ENCODE results near the gene TEX12. TPM values are rescaled to one million over a fixed set of nuclear protein-coding genes. Genes with fewer than 3 reads are reported as not detected.

Gene TEX12
- not detected for polyA plus RNA-seq (2012; ENCODE audit: low read depth, missing spikeins)

GRCh38 chr11:112167145-112167544, at the start of gene TEX12:
TEX12 (plus strand) TSS chr11:112167372; CDS start chr11:112169269, 1,897 bp downstream.
- TF ChIP-seq TAF1 (IDR thresholded peaks at IDR 0.05; ENCODE audit: low read depth, low read length), result no peak
- no peak for TF ChIP-seq POU2F2 (IDR thresholded peaks at IDR 0.05; ENCODE audit: low read depth, low read length)
- no peak for TF ChIP-seq POLR2AphosphoS5 (IDR thresholded peaks at IDR 0.05; ENCODE audit: low read depth, low read length)
- TF ChIP-seq POLR2A (IDR thresholded peaks at IDR 0.05; ENCODE audit: low read depth, low read length), result no peak
- TF ChIP-seq SPI1 (IDR thresholded peaks at IDR 0.05; ENCODE audit: low read depth, low read length), result no peak
- no peak for TF ChIP-seq PAX5 (IDR thresholded peaks at IDR 0.05; ENCODE audit: insufficient read depth, low read length, severe bottlenecking)
- FAIRE-seq (no peak), DNase-seq (ENCODE audit: insufficient read length, low spot score) (no peak)

GRCh38 chr11:112118176-112118575, 49.0 kb upstream of the TEX12 start:
- FAIRE-seq, result no peak
- TF ChIP-seq SPI1 (IDR thresholded peaks at IDR 0.05; ENCODE audit: low read depth, low read length), result no peak
- TF ChIP-seq POLR2AphosphoS5 (IDR thresholded peaks at IDR 0.05; ENCODE audit: low read depth, low read length), result no peak
- TF ChIP-seq PAX5 (IDR thresholded peaks at IDR 0.05; ENCODE audit: insufficient read depth, low read length, severe bottlenecking), result no peak
- no peak for TF ChIP-seq TAF1 (IDR thresholded peaks at IDR 0.05; ENCODE audit: low read depth, low read length)
- TF ChIP-seq POU2F2 (IDR thresholded peaks at IDR 0.05; ENCODE audit: low read depth, low read length), result no peak
- TF ChIP-seq POLR2A (IDR thresholded peaks at IDR 0.05; ENCODE audit: low read depth, low read length), result no peak
- DNase-seq (ENCODE audit: insufficient read length, low spot score), result no peak

- DNase-seq (ENCODE audit: insufficient read length, low spot score), result no peak
- no peak for FAIRE-seq
- no peak for TF ChIP-seq POLR2A (IDR thresholded peaks at IDR 0.05; ENCODE audit: low read depth, low read length)
- no peak for TF ChIP-seq PAX5 (IDR thresholded peaks at IDR 0.05; ENCODE audit: insufficient read depth, low read length, severe bottlenecking)
- no peak for TF ChIP-seq TAF1 (IDR thresholded peaks at IDR 0.05; ENCODE audit: low read depth, low read length)
- TF ChIP-seq POLR2AphosphoS5 (IDR thresholded peaks at IDR 0.05; ENCODE audit: low read depth, low read length), result no peak
- TF ChIP-seq SPI1 (IDR thresholded peaks at IDR 0.05; ENCODE audit: low read depth, low read length), result no peak
- no peak for TF ChIP-seq POU2F2 (IDR thresholded peaks at IDR 0.05; ENCODE audit: low read depth, low read length)
Measured at GRCh38 chr11:112121981-112122615, 45.1 kb upstream of the TEX12 start.

- TF ChIP-seq POLR2AphosphoS5 (IDR thresholded peaks at IDR 0.05; ENCODE audit: low read depth, low read length), result no peak
- TF ChIP-seq POU2F2 (IDR thresholded peaks at IDR 0.05; ENCODE audit: low read depth, low read length), result no peak
- TF ChIP-seq POLR2A (IDR thresholded peaks at IDR 0.05; ENCODE audit: low read depth, low read length), result no peak
- TF ChIP-seq SPI1 (IDR thresholded peaks at IDR 0.05; ENCODE audit: low read depth, low read length), result no peak
- no peak for FAIRE-seq
- DNase-seq (ENCODE audit: insufficient read length, low spot score), result no peak
Measured at GRCh38 chr11:112123129-112123528, 44.0 kb upstream of the TEX12 start.

- no peak for DNase-seq (ENCODE audit: insufficient read length, low spot score)
- no peak for TF ChIP-seq POU2F2 (IDR thresholded peaks at IDR 0.05; ENCODE audit: low read depth, low read length)
- TF ChIP-seq SPI1 (IDR thresholded peaks at IDR 0.05; ENCODE audit: low read depth, low read length), result no peak
- FAIRE-seq, result no peak
Measured at GRCh38 chr11:112127056-112127455, 40.1 kb upstream of the TEX12 start.

- TF ChIP-seq POLR2AphosphoS5 (IDR thresholded peaks at IDR 0.05; ENCODE audit: low read depth, low read length) (no peak), SPI1 (IDR thresholded peaks at IDR 0.05; ENCODE audit: low read depth, low read length) (no peak), PAX5 (IDR thresholded peaks at IDR 0.05; ENCODE audit: insufficient read depth, low read length, severe bottlenecking) (no peak), POU2F2 (IDR thresholded peaks at IDR 0.05; ENCODE audit: low read depth, low read length) (no peak), POLR2A (IDR thresholded peaks at IDR 0.05; ENCODE audit: low read depth, low read length) (no peak), TAF1 (IDR thresholded peaks at IDR 0.05; ENCODE audit: low read depth, low read length) (no peak)
- no peak for FAIRE-seq
- DNase-seq (ENCODE audit: insufficient read length, low spot score), result no peak
Measured at GRCh38 chr11:112128483-112129121, 38.6 kb upstream of the TEX12 start.

- DNase-seq (ENCODE audit: insufficient read length, low spot score), result no peak
- FAIRE-seq, result no peak
- TF ChIP-seq PAX5 (IDR thresholded peaks at IDR 0.05; ENCODE audit: insufficient read depth, low read length, severe bottlenecking), result no peak
- TF ChIP-seq TAF1 (IDR thresholded peaks at IDR 0.05; ENCODE audit: low read depth, low read length), result no peak
- no peak for TF ChIP-seq SPI1 (IDR thresholded peaks at IDR 0.05; ENCODE audit: low read depth, low read length)
- TF ChIP-seq POU2F2 (IDR thresholded peaks at IDR 0.05; ENCODE audit: low read depth, low read length), result no peak
Measured at GRCh38 chr11:112129656-112130055, 37.5 kb upstream of the TEX12 start.

GRCh38 chr11:112132737-112133136, 34.4 kb upstream of the TEX12 start:
- DNase-seq (ENCODE audit: insufficient read length, low spot score) (no peak), FAIRE-seq (peak; percentile 81)
- TF ChIP-seq PAX5 (IDR thresholded peaks at IDR 0.05; ENCODE audit: insufficient read depth, low read length, severe bottlenecking), result no peak
- TF ChIP-seq POLR2A (IDR thresholded peaks at IDR 0.05; ENCODE audit: low read depth, low read length), result no peak
- no peak for TF ChIP-seq TAF1 (IDR thresholded peaks at IDR 0.05; ENCODE audit: low read depth, low read length)
- no peak for TF ChIP-seq POU2F2 (IDR thresholded peaks at IDR 0.05; ENCODE audit: low read depth, low read length)
- no peak for TF ChIP-seq POLR2AphosphoS5 (IDR thresholded peaks at IDR 0.05; ENCODE audit: low read depth, low read length)

- FAIRE-seq (no peak), DNase-seq (ENCODE audit: insufficient read length, low spot score) (no peak)
- TF ChIP-seq TAF1 (IDR thresholded peaks at IDR 0.05; ENCODE audit: low read depth, low read length), result no peak
- TF ChIP-seq POLR2A (IDR thresholded peaks at IDR 0.05; ENCODE audit: low read depth, low read length), result no peak
- no peak for TF ChIP-seq PAX5 (IDR thresholded peaks at IDR 0.05; ENCODE audit: insufficient read depth, low read length, severe bottlenecking)
- TF ChIP-seq POU2F2 (IDR thresholded peaks at IDR 0.05; ENCODE audit: low read depth, low read length), result no peak
- TF ChIP-seq SPI1 (IDR thresholded peaks at IDR 0.05; ENCODE audit: low read depth, low read length), result no peak
- no peak for TF ChIP-seq POLR2AphosphoS5 (IDR thresholded peaks at IDR 0.05; ENCODE audit: low read depth, low read length)
Measured at GRCh38 chr11:112134473-112134872, 32.7 kb upstream of the TEX12 start.

GRCh38 chr11:112143597-112143996, 23.6 kb upstream of the TEX12 start:
- TF ChIP-seq POLR2A (IDR thresholded peaks at IDR 0.05; ENCODE audit: low read depth, low read length) (no peak), TAF1 (IDR thresholded peaks at IDR 0.05; ENCODE audit: low read depth, low read length) (no peak), POLR2AphosphoS5 (IDR thresholded peaks at IDR 0.05; ENCODE audit: low read depth, low read length) (no peak), SPI1 (IDR thresholded peaks at IDR 0.05; ENCODE audit: low read depth, low read length) (no peak), POU2F2 (IDR thresholded peaks at IDR 0.05; ENCODE audit: low read depth, low read length) (no peak), PAX5 (IDR thresholded peaks at IDR 0.05; ENCODE audit: insufficient read depth, low read length, severe bottlenecking) (no peak)
- DNase-seq (ENCODE audit: insufficient read length, low spot score), result no peak
- FAIRE-seq, result no peak

Data from GM12891 (cell line).